Smooth muscle cell (in vitro differentiated cells): Measurements from ENCODE around the gene SUCLG1. TPM values are rescaled to one million over a fixed set of nuclear protein-coding genes. Genes with fewer than 3 reads are reported as not detected.

Experiments used
- DNase-seq: peaks from one replicate; lab custom pipeline; 2025; ENCODE audit not compliant: unreplicated experiment; lab: John Stamatoyannopoulos, UW
- H2AFZ ChIP-seq: fragments of 200-600 bp; sonication (generic); 2 replicates; pipeline ENCODE4 v1.6.0; 2016; ENCODE audit warnings: antibody characterized with exemption, low read depth, mild to moderate bottlenecking
- H3F3A ChIP-seq: fragments of 200-600 bp; sonication (generic); 2 replicates; pipeline ENCODE4 v1.6.0; 2017; ENCODE audit warnings: antibody characterized with exemption, low read depth
- H3K27ac ChIP-seq: fragments of 200-600 bp; sonication (generic); 2 replicates; pipeline ENCODE4 v1.5.1; 2016; ENCODE audit warnings: low read depth, mild to moderate bottlenecking
- H3K27me3 ChIP-seq: fragments of 200-600 bp; sonication (generic); 2 replicates; pipeline ENCODE4 v1.6.1; 2016; ENCODE audit warnings: low read depth, mild to moderate bottlenecking
- H3K36me3 ChIP-seq: fragments of 200-600 bp; sonication (generic); 2 replicates; pipeline ENCODE4 v1.5.1; 2016; ENCODE audit warnings: low read depth
- H3K4me1 ChIP-seq: fragments of 200-600 bp; sonication (generic); 2 replicates; pipeline ENCODE4 v1.5.1; 2016; ENCODE audit warnings: low read depth
- H3K4me2 ChIP-seq: fragments of 200-600 bp; sonication (generic); 2 replicates; pipeline ENCODE4 v1.6.0; 2016; ENCODE audit warnings: mild to moderate bottlenecking
- H3K4me3 ChIP-seq: fragments of 200-600 bp; sonication (generic); 2 replicates; pipeline ENCODE4 v1.5.1; 2016; ENCODE audit warnings: mild to moderate bottlenecking
- H3K79me2 ChIP-seq: fragments of 200-600 bp; sonication (generic); 2 replicates; pipeline ENCODE4 v1.6.0; 2016; ENCODE audit warnings: low read depth, mild to moderate bottlenecking
- H3K9ac ChIP-seq: fragments of 200-600 bp; sonication (generic); 2 replicates; pipeline ENCODE4 v1.6.0; 2016; ENCODE audit warnings: low read depth
- H3K9me3 ChIP-seq: fragments of 200-600 bp; sonication (generic); replicated peaks from 2 replicates; pipeline ENCODE4 v1.5.1; 2016; ENCODE audit warnings: low read depth
- H4K20me1 ChIP-seq: fragments of 200-600 bp; sonication (generic); 2 replicates; pipeline ENCODE4 v1.6.0; 2016; ENCODE audit warnings: low read depth
- WGBS: methylation state at CpG from one replicate; pipeline ENCODE4 v1.1.7; 2016; ENCODE audit warnings: low lambda C conversion rate; 5-methylcytosine and 5-hydroxymethylcytosine counted together
- polyA plus RNA-seq: library from polyadenylated mRNA; unstranded; fragments of >200 nt; fragmentation: Nextera tagmentation; extraction: Ambion mirVana; gene quantifications from 2 replicates; pipeline ENCODE4 v1.2.1, GENCODE V29; 2016
- total RNA-seq: library from RNA; depleted of rRNA; stranded (reverse); fragments of >200 nt; gene quantifications from 2 replicates; pipeline ENCODE4 v1.2.3, GENCODE V29; 2014
- TF ChIP-seq, protein P1 (sequence below): fragments of 200-600 bp; sonication (generic); IDR thresholded peaks from 2 replicates; pipeline ENCODE4 v1.5.1; 2017; ENCODE audit warnings: borderline replicate concordance, mild to moderate bottlenecking, antibody characterized with exemption; ENCODE audit not compliant: insufficient read depth, poor library complexity, severe bottlenecking

SUCLG1 gene
- total and polyA plus RNA-seq, 2 experiments from 2014 or later = 63.1 to 81.7 TPM

- no peaks in the 10 kb centered on the region for H3K27me3 ChIP-seq
- DNase-seq = peak; percentile 19
- no peak overlapping the region for H3K4me3 ChIP-seq
- peak overlapping the region; percentile 68 for H3K27ac ChIP-seq
- H3F3A ChIP-seq = peaks cover 4% of the 10 kb centered on the region
- peak overlapping the region; percentile 76 for H3K4me2 ChIP-seq
- TF ChIP-seq, protein P1, sequence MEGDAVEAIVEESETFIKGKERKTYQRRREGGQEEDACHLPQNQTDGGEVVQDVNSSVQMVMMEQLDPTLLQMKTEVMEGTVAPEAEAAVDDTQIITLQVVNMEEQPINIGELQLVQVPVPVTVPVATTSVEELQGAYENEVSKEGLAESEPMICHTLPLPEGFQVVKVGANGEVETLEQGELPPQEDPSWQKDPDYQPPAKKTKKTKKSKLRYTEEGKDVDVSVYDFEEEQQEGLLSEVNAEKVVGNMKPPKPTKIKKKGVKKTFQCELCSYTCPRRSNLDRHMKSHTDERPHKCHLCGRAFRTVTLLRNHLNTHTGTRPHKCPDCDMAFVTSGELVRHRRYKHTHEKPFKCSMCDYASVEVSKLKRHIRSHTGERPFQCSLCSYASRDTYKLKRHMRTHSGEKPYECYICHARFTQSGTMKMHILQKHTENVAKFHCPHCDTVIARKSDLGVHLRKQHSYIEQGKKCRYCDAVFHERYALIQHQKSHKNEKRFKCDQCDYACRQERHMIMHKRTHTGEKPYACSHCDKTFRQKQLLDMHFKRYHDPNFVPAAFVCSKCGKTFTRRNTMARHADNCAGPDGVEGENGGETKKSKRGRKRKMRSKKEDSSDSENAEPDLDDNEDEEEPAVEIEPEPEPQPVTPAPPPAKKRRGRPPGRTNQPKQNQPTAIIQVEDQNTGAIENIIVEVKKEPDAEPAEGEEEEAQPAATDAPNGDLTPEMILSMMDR = no peak
- H3K9me3 ChIP-seq = no peaks in the 10 kb centered on the region
- no peak overlapping the region for H3K9ac ChIP-seq
- H2AFZ ChIP-seq = no peak overlapping the region
- H4K20me1 ChIP-seq = no peaks in the 10 kb centered on the region
- WGBS = 23% methylated on average over 6 of the region's 6 CpGs
- peaks cover 29% of the 10 kb centered on the region for H3K36me3 ChIP-seq
- peaks cover 12% of the 10 kb centered on the region for H3K4me1 ChIP-seq
- no peaks in the 10 kb centered on the region for H3K79me2 ChIP-seq
These were observed 23.6 kb downstream of the SUCLG1 start for GRCh38 chr2:84435345-84436025.

- H3K36me3 ChIP-seq = peaks cover 18% of the 10 kb centered on the region
- no peak overlapping the region for H3K9ac ChIP-seq
- no peak for DNase-seq
- H3K27ac ChIP-seq = no peak overlapping the region
- no peaks in the 10 kb centered on the region for H4K20me1 ChIP-seq
- no peak overlapping the region for H3K4me3 ChIP-seq
- WGBS = 97% methylated on average over 1 of the region's 1 CpG
- H2AFZ ChIP-seq = no peak overlapping the region
- H3K9me3 ChIP-seq = no peaks in the 10 kb centered on the region
- no peak overlapping the region for H3K4me2 ChIP-seq
- H3F3A ChIP-seq = no peaks in the 10 kb centered on the region
- H3K4me1 ChIP-seq = no peaks in the 10 kb centered on the region
- no peaks in the 10 kb centered on the region for H3K79me2 ChIP-seq
- TF ChIP-seq, protein P1 = no peak
- no peaks in the 10 kb centered on the region for H3K27me3 ChIP-seq
These were observed 29.8 kb downstream of the SUCLG1 start for GRCh38 chr2:84429328-84429727.

GRCh38 chr2:84427235-84428138 lies 31.6 kb downstream of the SUCLG1 start:
- H3K36me3 ChIP-seq = peaks cover 18% of the 10 kb centered on the region
- no peaks in the 10 kb centered on the region for H3K79me2 ChIP-seq
- no peaks in the 10 kb centered on the region for H3K27me3 ChIP-seq
- TF ChIP-seq, protein P1 = no peak
- no peaks in the 10 kb centered on the region for H3K4me1 ChIP-seq
- no peak overlapping the region for H3K9ac ChIP-seq
- WGBS = 91% methylated on average over 2 of the region's 2 CpGs
- no peak overlapping the region for H2AFZ ChIP-seq
- DNase-seq = no peak
- H4K20me1 ChIP-seq = no peaks in the 10 kb centered on the region
- H3F3A ChIP-seq = no peaks in the 10 kb centered on the region
- no peak overlapping the region for H3K4me2 ChIP-seq
- no peak overlapping the region for H3K27ac ChIP-seq
- H3K4me3 ChIP-seq = no peak overlapping the region
- no peaks in the 10 kb centered on the region for H3K9me3 ChIP-seq
